ENCODE data around the gene FHL3. TPM values are rescaled to one million over a fixed set of nuclear protein-coding genes. Genes with fewer than 3 reads are reported as not detected.
"Not testable (repeated sequence)": the region's sequence is repeated elsewhere in the genome, so short reads cannot be mapped to it uniquely, and the experiment has no call there.

Gene FHL3
- total RNA-seq, 4 donors from 2014 or later, result 20.1 to 25.8 (median 21.9) TPM

DNA sequence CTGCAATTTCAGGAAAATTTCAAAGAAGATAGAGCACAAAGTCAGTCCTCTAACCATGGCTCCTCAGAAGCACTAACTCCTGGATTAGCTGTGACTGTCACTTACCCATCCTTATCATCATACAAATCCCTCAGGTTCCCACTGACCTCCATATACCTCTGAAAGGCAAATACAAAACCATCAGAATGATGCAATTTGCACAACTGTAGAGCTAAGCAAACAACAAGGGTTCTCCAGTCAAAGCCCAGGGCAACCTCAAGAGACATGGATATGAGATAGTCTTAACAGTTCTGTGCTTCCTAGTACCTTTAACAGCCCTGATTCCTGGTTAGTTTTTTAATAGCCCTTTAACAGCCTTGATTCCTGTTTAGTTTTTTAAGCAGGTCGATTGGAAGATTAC is 17.6 kb downstream of the FHL3 start:
- intact Hi-C loops (cut with DNase I; ENCODE audit: low total_unique reads), result no loop called here
- DNase-seq (ENCODE audit: low spot score in 2 of 2), result peak in 1 of 2 donors; percentile 29
- 40 to 42% methylated on average over 1 of the region's 1 CpG for WGBS, 2 donors
- TF ChIP-seq, protein P1, sequence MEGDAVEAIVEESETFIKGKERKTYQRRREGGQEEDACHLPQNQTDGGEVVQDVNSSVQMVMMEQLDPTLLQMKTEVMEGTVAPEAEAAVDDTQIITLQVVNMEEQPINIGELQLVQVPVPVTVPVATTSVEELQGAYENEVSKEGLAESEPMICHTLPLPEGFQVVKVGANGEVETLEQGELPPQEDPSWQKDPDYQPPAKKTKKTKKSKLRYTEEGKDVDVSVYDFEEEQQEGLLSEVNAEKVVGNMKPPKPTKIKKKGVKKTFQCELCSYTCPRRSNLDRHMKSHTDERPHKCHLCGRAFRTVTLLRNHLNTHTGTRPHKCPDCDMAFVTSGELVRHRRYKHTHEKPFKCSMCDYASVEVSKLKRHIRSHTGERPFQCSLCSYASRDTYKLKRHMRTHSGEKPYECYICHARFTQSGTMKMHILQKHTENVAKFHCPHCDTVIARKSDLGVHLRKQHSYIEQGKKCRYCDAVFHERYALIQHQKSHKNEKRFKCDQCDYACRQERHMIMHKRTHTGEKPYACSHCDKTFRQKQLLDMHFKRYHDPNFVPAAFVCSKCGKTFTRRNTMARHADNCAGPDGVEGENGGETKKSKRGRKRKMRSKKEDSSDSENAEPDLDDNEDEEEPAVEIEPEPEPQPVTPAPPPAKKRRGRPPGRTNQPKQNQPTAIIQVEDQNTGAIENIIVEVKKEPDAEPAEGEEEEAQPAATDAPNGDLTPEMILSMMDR (IDR thresholded peaks at IDR 0.05), result no peak
- no peak for TF ChIP-seq POLR2A (IDR thresholded peaks at IDR 0.05)
- no peak overlapping the region for H3K4me3 ChIP-seq (ENCODE audit: low read depth, poor library complexity, severe bottlenecking)

DNA sequence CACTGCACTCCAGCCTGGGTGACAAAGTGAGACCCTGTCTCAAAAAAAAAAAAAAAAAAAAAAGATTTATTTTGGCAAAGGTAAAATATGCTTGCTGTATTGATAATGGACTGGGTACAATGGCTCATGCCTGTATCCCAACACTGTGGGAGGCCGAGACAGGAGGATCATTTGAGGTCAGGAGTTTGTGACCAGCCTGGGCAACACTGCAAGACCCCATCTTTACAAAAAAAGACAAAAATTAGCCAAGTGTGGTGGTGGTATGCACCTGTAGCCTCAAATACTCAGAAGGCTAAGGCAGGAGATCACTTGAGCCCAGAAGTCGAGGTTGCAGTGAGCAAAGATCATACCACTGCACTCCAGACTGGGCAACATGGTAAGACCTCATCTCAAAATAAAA is 21.8 kb downstream of the FHL3 start:
- DNase-seq (ENCODE audit: low spot score in 2 of 2), result peak in 1 of 2 donors; percentile 10
- no peak overlapping the region for H3K4me3 ChIP-seq (ENCODE audit: low read depth, poor library complexity, severe bottlenecking)
- TF ChIP-seq, protein P1 (IDR thresholded peaks at IDR 0.05), result no peak
- no peak for TF ChIP-seq POLR2A (IDR thresholded peaks at IDR 0.05)
- WGBS, 2 donors, result 94 to 96% methylated on average over 2 of the region's 2 CpGs
- intact Hi-C loops (cut with DNase I; ENCODE audit: low total_unique reads), result no loop called here

DNA sequence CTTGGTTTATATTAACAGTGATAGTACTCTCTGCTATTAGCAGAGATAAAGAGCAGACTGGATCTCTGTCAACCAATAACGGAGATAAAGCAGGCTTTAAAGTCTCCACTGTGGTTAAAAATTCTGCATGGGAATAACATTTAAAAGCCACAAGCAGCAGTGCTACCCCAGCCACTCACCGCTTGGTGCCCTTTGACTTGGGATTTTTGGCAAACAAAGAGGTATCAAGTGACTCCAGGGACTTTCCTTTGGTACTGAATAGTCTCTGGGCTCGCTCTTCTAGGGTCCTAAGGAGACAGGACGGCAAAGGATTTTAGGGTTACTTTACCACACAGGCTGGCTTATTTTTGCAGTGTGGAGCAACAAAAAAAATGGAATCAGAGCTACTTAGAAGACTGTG is 26.8 kb downstream of the FHL3 start:
- intact Hi-C loops (cut with DNase I; ENCODE audit: low total_unique reads), result no loop called here
- TF ChIP-seq, protein P1 (IDR thresholded peaks at IDR 0.05), result no peak
- TF ChIP-seq POLR2A (IDR thresholded peaks at IDR 0.05), result no peak
- H3K4me3 ChIP-seq (ENCODE audit: low read depth, poor library complexity, severe bottlenecking), result no peak overlapping the region

DNA sequence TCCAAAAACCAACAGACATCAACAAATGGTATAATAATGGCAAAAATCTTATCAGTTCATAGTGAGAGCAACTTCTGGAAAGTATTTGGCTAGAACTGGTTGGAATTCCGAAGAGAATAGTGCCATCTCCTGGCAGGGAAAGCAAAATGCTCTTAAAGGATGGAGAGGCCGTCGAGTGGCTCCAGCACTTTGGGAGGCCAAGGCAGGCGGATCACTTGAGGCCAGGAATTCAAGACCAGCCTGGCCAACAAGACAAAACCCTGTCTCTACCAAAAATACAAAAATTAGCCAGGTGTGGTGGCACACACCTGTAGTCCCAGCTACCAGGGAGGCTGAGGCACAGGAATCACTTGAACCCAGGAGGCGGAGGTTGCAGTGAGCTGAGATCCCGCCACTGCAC is 30.2 kb downstream of the FHL3 start:
- DNase-seq (ENCODE audit: low spot score in 2 of 2); H3K4me3 ChIP-seq (ENCODE audit: low read depth, poor library complexity, severe bottlenecking); intact Hi-C loops (cut with DNase I; ENCODE audit: low total_unique reads): not testable (repeated sequence)
- WGBS, 2 donors, result 52 to 57% methylated on average over 6 of the region's 6 CpGs

More for the DNA sequence above, 26.8 kb downstream of the FHL3 start:
- 90 to 94% methylated on average over 4 of the region's 4 CpGs for WGBS, 2 donors
- no peak for DNase-seq (ENCODE audit: low spot score in 2 of 2)

DNA sequence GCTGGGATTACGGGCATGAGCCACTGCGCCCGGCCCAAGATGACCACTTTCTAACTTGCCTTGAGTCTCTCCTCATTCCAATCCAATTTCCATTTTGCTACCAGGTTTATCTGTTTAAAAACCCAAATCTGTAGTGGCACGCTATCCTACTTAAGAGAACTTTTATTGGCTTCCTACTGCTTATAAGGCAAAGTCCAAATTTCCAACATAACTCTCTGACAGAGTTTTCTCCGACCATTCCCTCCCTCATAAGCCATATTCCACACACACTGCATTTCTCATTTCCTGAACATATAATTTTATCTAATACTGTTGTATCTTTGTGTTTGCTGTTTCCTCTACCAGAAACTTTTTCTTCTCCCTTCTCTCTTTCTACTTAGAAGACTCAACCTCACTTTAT is 30.7 kb downstream of the FHL3 start:
- TF ChIP-seq, protein P1 (IDR thresholded peaks at IDR 0.05), result no peak
- no peak for TF ChIP-seq POLR2A (IDR thresholded peaks at IDR 0.05)
- intact Hi-C loops (cut with DNase I; ENCODE audit: low total_unique reads), result no loop called here

DNA sequence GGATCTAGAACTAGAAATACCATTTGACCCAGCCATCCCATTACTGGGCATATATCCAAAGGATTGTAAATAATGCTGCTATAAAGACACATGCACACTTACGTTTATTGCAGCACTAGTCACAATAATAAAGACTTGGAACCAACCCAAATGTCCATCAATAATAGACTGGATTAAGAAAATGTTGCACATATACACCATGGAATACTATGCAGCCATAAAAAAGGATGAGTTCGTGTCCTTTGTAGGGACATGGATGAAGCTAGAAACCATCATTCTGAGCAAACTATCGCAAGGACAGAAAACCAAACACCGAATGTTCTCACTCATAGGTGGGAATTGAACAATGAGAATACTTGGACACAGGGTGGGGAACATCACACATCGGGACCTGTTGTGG is 31.6 kb downstream of the FHL3 start:
- intact Hi-C loops (cut with DNase I; ENCODE audit: low total_unique reads); H3K4me3 ChIP-seq (ENCODE audit: low read depth, poor library complexity, severe bottlenecking); DNase-seq (ENCODE audit: low spot score in 2 of 2): not testable (repeated sequence)
- WGBS, 2 donors, result 91 to 92% methylated on average over 5 of the region's 5 CpGs

More for the DNA sequence above, 30.7 kb downstream of the FHL3 start:
- H3K4me3 ChIP-seq (ENCODE audit: low read depth, poor library complexity, severe bottlenecking), result no peak overlapping the region
- DNase-seq (ENCODE audit: low spot score in 2 of 2), result no peak
- WGBS, 2 donors, result 95 to 97% methylated on average over 5 of the region's 5 CpGs

DNA sequence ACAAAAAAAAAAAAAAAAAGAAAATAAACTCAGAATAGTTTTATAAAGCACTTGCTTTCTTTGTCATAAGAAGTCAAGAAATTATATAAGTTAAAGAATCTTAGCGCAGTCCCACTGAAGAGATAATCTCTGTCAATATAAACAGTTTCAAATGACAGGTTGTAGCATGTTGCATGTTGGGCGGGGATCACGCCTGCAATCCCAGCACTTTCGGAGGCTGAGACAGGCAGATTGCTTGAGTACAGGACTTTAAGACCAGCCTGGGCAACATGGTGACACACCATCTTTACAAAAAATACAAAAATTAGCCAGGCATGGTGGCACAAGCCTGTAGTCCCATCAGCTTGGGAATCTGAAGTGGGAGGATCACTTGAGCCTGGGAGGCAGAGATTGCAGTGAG is 40.0 kb downstream of the FHL3 start:
- 53 to 55% methylated on average over 4 of the region's 4 CpGs for WGBS, 2 donors
- H3K4me3 ChIP-seq (ENCODE audit: low read depth, poor library complexity, severe bottlenecking), result no peak overlapping the region
- intact Hi-C loops (cut with DNase I; ENCODE audit: low total_unique reads), result no loop called here
- no peak for DNase-seq (ENCODE audit: low spot score in 2 of 2)
- TF ChIP-seq POLR2A (IDR thresholded peaks at IDR 0.05), result no peak
- TF ChIP-seq, protein P1 (IDR thresholded peaks at IDR 0.05), result no peak

DNA sequence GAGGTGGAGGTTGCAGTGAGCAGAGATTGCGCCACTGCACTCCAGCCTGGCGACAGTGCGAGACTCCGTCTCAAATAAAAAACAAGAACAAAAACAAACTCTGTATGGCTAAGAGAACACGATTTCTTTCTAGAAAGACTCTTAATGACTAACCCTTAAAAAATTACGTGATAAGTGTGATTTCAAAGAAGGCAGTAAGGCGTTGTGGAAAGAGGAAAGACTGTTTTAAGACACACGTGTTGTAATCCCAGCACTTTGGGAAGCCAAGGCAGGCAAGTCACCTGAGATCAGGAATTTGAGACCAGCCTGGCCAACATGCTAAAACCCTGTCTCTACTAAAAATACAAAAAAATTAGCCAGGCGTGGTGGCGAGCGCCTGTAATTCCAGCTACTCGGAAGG is 41.2 kb downstream of the FHL3 start:
- intact Hi-C loops (cut with DNase I; ENCODE audit: low total_unique reads); DNase-seq (ENCODE audit: low spot score in 2 of 2); H3K4me3 ChIP-seq (ENCODE audit: low read depth, poor library complexity, severe bottlenecking): not testable (repeated sequence)
- WGBS, 2 donors, result 87 to 98% methylated on average over 12 of the region's 12 CpGs
